OCI-M2 (cell line): ENCODE measurements around the gene KCNC4.

Source experiments
- DNase-seq: peaks from one replicate; lab custom pipeline; 2025; ENCODE audit not compliant: unreplicated experiment; lab: John Stamatoyannopoulos, UW

Gene KCNC4

GRCh38 chr1:110209715-110210603 is at the start of gene KCNC4:
Gene KCNC4 (plus strand): TSS chr1:110210314. CDS start chr1:110211500, 1,186 bp downstream.
- DNase-seq: no peak

DNA sequence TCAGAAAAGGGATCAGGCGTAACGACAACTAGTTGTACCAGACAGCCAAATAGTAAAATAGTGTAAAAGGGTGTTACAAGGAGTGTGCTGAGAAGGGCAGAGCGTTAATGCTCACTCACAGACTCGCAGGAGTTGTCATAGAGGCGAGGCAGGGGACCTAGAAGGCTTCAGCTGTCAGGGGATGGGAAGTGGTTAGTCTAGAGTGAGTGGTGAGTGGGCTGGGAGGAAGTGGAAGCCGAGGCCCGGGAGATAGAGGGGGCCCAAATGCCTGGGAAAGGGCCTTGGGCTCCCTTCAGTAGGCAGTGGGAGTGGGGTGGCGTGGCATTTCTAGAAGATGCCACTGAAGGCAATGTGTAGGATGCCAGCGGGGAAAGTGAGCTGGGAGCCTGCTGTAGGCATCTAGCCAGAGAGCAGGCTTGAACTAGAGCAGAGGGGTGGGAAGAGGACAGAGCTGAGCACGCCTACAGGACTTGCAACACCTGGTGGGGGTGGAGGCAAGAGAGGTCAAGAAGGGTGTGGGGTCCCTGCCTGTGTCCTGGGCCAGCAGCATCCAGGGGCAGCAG is 49.5 kb upstream of the KCNC4 start:
- DNase-seq: no peak

DNA sequence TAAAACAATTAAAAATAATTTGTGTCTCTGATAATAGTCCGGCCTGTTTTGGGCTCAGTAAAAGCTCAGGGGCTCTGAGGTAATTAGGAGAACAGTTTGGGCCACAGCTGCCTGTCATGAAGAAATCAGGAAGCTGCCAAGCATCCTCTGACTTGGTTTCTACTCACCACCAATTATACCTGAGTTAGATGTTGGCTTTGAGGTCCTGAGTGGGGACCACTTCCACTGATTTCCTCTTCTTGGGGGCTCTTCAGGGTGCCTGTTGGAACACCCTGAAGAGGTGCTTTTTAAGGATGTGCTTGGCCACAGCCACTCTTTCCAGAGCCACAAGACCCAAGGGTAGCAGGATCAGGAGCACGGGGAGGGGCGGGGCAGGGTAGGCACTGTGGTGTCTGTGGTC is 48.9 kb upstream of the KCNC4 start:
- DNase-seq: no peak

GRCh38 chr1:110161849-110162248 is 48.3 kb upstream of the KCNC4 start:
- no peak for DNase-seq

DNA sequence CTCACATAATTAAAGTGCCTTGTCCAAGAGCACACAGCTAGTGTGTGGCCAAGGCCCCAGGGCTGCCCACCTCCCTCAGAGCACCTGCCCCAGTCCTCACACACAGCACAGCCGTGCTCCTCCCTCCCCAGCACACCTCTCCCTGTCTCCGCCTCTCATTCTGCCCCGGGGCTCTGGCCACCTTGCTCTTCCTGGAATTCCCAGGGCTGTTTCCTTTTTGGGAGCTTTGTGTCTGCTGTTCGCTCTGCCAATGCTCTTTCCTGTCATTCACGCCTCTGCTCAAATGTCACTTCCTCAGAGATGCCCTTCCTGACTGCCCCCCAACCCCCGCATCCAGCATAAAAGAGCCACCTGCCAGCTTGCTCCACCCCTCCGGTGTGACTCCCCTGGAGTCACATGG is 46.5 kb upstream of the KCNC4 start:
- DNase-seq: no peak

DNA sequence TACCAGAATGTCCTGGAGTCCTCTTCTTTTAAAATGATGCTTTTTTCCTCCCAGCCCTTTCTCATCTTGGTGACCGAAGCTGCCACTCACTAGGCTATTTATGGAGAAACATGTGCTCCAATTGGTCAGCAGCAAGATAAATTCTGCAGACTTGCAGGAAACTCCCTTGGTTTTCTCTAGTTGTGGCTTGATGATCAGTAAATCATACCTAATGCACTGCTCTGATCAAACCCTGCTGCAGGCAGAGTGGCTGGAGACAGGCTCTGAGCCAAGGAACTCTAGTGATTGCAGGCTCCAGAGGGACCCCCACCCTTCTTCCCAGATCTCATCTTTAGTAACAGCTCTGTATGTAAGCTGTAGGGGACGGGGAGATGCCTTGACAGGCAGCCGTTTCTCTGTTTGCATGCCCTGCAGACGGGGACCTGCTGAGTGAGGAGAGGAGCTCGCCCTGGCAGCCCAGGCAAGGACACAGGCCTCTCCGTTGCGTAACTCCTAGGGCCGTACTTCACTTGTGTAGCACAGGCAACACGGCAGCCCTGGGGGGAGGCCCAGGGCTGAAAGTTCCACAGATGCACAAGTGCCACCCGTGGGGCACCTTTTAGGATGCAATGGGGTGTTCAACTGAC is 45.3 kb upstream of the KCNC4 start:
- DNase-seq: no peak

DNA sequence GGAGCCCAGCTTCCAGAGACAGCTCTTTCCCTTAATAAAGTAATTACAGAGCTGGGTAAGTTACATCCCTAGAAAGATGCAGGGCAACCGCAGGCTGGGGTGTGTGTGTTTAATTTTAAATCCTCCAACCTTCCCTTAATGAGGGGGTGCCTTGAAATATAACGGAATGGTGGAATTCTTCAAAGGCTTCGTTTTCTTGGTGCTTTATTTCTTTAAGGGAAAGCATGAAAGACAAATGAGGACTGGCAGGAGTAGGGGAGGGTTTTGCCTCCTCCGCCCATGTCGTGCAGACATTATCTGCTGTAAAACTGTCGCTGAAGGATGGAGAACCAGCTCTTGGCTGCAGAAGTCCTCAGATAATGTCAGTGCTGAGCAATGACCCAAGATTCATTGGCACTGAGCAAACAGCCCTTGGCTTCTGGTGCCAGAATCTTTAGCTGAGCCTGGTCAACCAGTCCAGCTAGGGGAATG is 44.3 kb upstream of the KCNC4 start:
- DNase-seq: no peak

GRCh38 chr1:110166861-110167260 is 43.3 kb upstream of the KCNC4 start:
- no peak for DNase-seq

- no peak for DNase-seq
Observed at GRCh38 chr1:110170766-110171733, 39.1 kb upstream of the KCNC4 start.

- DNase-seq: no peak
Observed at GRCh38 chr1:110172001-110172400, 38.1 kb upstream of the KCNC4 start.

GRCh38 chr1:110173466-110174105 is 36.5 kb upstream of the KCNC4 start:
- no peak for DNase-seq

GRCh38 chr1:110174961-110175360 is 35.2 kb upstream of the KCNC4 start:
- no peak for DNase-seq

- no peak for DNase-seq
Observed at GRCh38 chr1:110176299-110176956, 33.7 kb upstream of the KCNC4 start.

- DNase-seq: no peak
Observed at GRCh38 chr1:110177775-110178174, 32.3 kb upstream of the KCNC4 start.

- no peak for DNase-seq
Observed at GRCh38 chr1:110183642-110184167, 26.4 kb upstream of the KCNC4 start.

- no peak for DNase-seq
Observed at GRCh38 chr1:110184446-110184845, 25.7 kb upstream of the KCNC4 start.

- no peak for DNase-seq
Observed at GRCh38 chr1:110185181-110185580, 24.9 kb upstream of the KCNC4 start.

GRCh38 chr1:110186558-110186957 is 23.6 kb upstream of the KCNC4 start:
- no peak for DNase-seq

DNA sequence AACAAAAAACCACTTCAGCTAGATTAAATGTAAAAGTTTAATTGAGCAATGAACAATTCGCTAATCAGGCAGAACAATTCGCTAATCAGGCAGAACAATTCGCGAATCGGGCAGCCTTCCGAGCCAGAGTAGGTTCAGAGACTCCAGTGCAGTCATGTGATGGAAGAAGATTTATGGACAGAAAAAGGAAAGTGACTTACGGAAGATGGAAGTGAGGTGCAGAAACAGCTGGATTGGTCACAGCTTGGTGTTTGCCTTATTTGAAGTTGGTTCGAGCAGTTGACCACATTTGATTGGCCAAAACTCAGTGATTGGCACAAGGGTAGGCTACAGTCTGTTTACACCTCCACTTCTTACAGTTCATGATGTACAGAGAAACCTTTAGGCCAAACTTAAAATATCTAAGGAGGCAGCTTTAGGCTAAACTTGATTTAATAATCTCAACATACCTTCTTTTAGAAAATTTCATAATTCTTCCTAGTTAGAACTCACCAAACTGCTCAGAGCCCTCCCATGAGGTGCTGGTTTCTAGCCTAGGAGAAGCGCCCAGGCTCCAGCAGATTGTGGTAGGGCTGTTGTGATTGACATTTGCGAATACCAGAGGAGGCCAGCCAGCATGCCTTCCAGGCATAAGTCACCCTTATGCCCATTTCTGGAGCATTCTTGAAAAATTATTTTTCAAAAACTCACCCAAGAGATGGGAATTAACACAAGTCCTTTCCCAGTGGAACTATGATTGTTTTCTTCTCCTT is 22.8 kb upstream of the KCNC4 start:
- no peak for DNase-seq
